HUES6 (cell line): Measurements from ENCODE around the gene ELFN1.

ENCODE experiments used
- H3K27ac ChIP-seq: 2 replicates; pipeline ENCODE4 v1.7.0; 2013; ENCODE audit warnings: low read depth, mild to moderate bottlenecking, low read length, inconsistent platforms
- H3K27me3 ChIP-seq: 2 replicates; pipeline ENCODE4 v1.6.1; 2013; ENCODE audit warnings: low read length; ENCODE audit not compliant: control insufficient read depth, insufficient read depth
- H3K36me3 ChIP-seq: 2 replicates; pipeline ENCODE4 v1.6.1; 2013; ENCODE audit warnings: low read length; ENCODE audit not compliant: control insufficient read depth, insufficient read depth
- H3K4me1 ChIP-seq: 2 replicates; pipeline ENCODE4 v1.6.1; 2013; ENCODE audit warnings: low read length; ENCODE audit not compliant: control insufficient read depth, insufficient read depth
- H3K4me3 ChIP-seq: 2 replicates; pipeline ENCODE4 v1.5.1; 2013; ENCODE audit warnings: low read depth, low read length
- H3K9ac ChIP-seq: one replicate; pipeline ENCODE4 v1.6.1; 2013; ENCODE audit warnings: mild to moderate bottlenecking, low read length
- H3K9me3 ChIP-seq: 2 replicates; pipeline ENCODE4 v1.6.1; 2013; ENCODE audit warnings: low read depth, low read length; ENCODE audit not compliant: control insufficient read depth, insufficient read depth

The ELFN1 gene

GRCh38 chr7:1692515-1693418 is 22.7 kb downstream of the ELFN1 start:
- H3K9ac ChIP-seq, result no peak overlapping the region
- no peaks in the 10 kb centered on the region for H3K9me3 ChIP-seq
- H3K4me3 ChIP-seq, result no peak overlapping the region
- H3K27ac ChIP-seq, result no peak overlapping the region
- H3K27me3 ChIP-seq, result no peaks in the 10 kb centered on the region
- peaks cover 31% of the 10 kb centered on the region for H3K4me1 ChIP-seq
- peaks cover 2% of the 10 kb centered on the region; the same call in 1 of the 2 replicates for H3K36me3 ChIP-seq

- Histone ChIP-seq H3K27me3 (no peaks in the 10 kb centered on the region), H3K27ac (no peak overlapping the region), H3K9ac (peak overlapping the region; percentile 11), H3K9me3 (no peaks in the 10 kb centered on the region), H3K4me3 (no peak overlapping the region), H3K4me1 (peaks cover 38% of the 10 kb centered on the region), H3K36me3 (peaks cover 2% of the 10 kb centered on the region; the same call in 1 of the 2 replicates)
Observed at GRCh38 chr7:1693419-1693990, 23.4 kb downstream of the ELFN1 start.

DNA sequence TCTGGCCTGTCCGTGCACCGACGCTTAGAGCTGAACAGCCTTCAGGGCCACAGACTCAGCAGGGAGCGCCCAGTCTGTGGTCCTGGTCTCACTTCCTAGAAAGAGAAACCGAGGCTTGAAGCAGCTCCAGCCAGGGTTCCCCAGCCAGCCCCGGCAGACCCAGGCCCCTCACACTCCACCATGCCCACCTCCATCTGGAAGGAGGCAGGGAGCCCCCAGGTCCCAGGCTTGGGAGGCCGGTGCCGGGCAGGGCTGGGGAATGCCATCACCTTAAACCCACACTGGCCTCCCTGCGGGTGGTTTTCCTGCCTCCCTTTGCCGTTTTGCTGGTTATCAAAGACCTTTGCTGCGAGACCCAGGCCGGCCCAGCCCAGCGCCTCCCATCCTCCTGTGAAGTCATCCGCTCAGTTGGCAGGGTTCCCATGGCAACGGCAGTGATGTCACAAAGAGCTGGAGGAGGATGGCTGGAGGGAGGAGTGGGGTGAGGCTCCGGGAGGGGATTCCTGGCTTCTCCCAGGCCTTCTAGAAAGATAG is 24.0 kb downstream of the ELFN1 start:
- Histone ChIP-seq H3K36me3 (peaks cover 2% of the 10 kb centered on the region; the same call in 1 of the 2 replicates), H3K9ac (peak overlapping the region; percentile 11), H3K27ac (no peak overlapping the region), H3K4me1 (peaks cover 40% of the 10 kb centered on the region), H3K27me3 (no peaks in the 10 kb centered on the region), H3K9me3 (no peaks in the 10 kb centered on the region), H3K4me3 (no peak overlapping the region)

DNA sequence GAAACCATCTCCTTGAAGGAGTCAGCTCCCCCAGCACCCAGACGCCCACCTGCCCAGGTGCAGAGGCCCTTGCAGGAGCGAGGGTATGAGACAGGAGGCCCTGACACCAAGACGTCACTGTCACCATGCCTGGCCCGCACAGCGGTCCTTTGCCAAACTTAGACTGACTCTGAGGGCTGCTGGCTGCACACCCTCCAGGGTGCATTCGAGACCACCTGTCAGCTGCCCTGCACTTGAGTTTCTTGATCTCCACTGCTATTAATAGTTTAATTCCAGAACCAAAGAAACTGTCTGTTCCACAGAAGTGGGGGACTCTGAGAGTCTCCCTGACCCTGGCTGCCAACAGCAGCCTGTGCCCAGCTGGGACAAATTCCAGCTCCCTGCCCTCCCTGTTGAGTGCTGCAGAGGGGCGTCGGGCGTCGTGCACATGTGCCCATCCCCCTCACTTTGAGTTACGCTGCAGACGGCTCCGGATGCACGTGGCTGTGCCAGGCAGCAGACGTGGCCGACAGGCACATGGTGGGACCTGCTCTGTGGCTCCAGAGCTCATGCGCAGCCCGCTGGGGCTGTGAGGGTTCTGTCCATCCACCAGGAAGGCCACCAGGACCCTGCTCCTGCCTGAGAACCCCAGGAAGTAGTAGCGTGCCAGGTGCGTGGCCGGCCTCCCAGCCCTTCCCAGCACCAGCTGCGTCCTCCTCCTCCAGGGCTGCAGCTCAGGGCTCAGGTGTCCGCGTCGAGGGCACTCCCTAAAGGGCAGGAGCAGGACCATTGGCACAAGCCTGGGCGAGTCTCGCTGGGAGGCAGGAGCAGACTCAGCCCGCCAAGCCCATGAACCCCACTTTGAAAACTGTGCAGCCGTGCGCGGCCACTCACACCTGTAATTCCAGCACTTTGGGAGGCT is 24.8 kb downstream of the ELFN1 start:
- no peak overlapping the region for H3K9ac ChIP-seq
- H3K4me3 ChIP-seq, result no peak overlapping the region
- peaks cover 2% of the 10 kb centered on the region; the same call in 1 of the 2 replicates for H3K36me3 ChIP-seq
- H3K4me1 ChIP-seq, result peaks cover 40% of the 10 kb centered on the region
- no peaks in the 10 kb centered on the region for H3K9me3 ChIP-seq
- H3K27me3 ChIP-seq, result no peaks in the 10 kb centered on the region
- no peak overlapping the region for H3K27ac ChIP-seq

GRCh38 chr7:1695800-1696454 is 25.9 kb downstream of the ELFN1 start:
- Histone ChIP-seq H3K4me3 (no peak overlapping the region), H3K4me1 (peaks cover 40% of the 10 kb centered on the region), H3K36me3 (peaks cover 2% of the 10 kb centered on the region; the same call in 1 of the 2 replicates), H3K9me3 (peaks cover 3% of the 10 kb centered on the region; the same call in 1 of the 2 replicates), H3K27me3 (no peaks in the 10 kb centered on the region), H3K9ac (no peak overlapping the region), H3K27ac (no peak overlapping the region)

GRCh38 chr7:1696671-1697498 is 26.8 kb downstream of the ELFN1 start:
- Histone ChIP-seq H3K36me3 (peaks cover 2% of the 10 kb centered on the region; the same call in 1 of the 2 replicates), H3K27me3 (no peaks in the 10 kb centered on the region), H3K4me3 (no peak overlapping the region), H3K4me1 (peaks cover 40% of the 10 kb centered on the region), H3K9ac (no peak overlapping the region), H3K9me3 (peaks cover 10% of the 10 kb centered on the region), H3K27ac (no peak overlapping the region)

DNA sequence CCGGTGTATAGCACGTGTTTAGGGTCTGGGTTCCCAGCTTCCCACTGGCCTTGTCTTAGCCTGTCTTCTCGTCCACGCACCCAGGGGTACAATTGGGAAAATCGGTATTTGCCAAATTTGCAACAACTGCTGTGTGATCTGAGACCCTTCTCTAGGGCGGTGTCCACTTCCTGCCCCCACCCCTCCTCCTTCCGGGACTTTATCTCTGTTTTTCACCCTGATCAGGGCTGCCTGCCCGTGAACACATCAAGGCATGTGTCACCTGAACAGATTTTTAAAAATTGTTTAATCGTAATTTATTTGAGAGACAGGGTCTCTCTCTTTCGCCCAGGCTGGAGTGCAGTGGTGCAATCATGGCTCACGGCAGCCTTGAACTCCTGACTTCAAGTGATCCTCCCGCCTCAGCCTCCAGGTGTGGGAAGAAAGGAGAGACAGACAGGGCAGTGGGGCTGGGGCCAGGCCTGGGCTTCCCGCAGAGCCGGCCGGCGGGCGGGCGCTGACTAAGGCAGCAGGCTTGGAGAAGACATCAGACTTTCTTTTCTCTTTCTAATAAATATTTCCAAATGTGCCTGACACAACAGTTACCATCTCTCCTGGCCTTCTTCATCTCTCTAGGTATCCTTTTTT is 27.5 kb downstream of the ELFN1 start:
- H3K36me3 ChIP-seq, result peaks cover 2% of the 10 kb centered on the region; the same call in 1 of the 2 replicates
- no peak overlapping the region for H3K9ac ChIP-seq
- H3K27me3 ChIP-seq, result no peaks in the 10 kb centered on the region
- H3K4me1 ChIP-seq, result peaks cover 40% of the 10 kb centered on the region
- H3K4me3 ChIP-seq, result no peak overlapping the region
- no peak overlapping the region for H3K27ac ChIP-seq
- peaks cover 17% of the 10 kb centered on the region for H3K9me3 ChIP-seq

DNA sequence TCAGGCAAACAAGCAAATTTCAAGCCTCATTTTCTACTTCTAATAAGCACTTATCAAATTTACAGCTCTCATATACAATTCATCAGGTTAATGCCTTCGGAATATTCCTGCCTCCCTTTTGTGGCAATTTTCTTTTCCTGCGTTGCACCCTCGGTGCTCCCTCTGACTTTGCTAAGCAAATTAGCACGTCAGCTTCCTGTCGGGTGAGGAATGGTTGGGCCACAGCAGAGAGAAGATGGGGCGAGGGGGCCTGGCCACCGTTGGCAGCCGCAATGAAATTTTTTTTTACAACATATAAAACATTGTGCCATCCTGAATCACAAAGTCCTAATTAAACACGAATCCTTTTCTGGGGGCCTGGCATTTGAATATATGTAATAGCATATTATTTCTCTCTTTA is 28.1 kb downstream of the ELFN1 start:
- H3K9ac ChIP-seq, result no peak overlapping the region
- H3K9me3 ChIP-seq, result peaks cover 22% of the 10 kb centered on the region
- H3K4me3 ChIP-seq, result no peak overlapping the region
- no peaks in the 10 kb centered on the region for H3K27me3 ChIP-seq
- H3K36me3 ChIP-seq, result peaks cover 2% of the 10 kb centered on the region; the same call in 1 of the 2 replicates
- H3K27ac ChIP-seq, result no peak overlapping the region
- peaks cover 39% of the 10 kb centered on the region for H3K4me1 ChIP-seq

DNA sequence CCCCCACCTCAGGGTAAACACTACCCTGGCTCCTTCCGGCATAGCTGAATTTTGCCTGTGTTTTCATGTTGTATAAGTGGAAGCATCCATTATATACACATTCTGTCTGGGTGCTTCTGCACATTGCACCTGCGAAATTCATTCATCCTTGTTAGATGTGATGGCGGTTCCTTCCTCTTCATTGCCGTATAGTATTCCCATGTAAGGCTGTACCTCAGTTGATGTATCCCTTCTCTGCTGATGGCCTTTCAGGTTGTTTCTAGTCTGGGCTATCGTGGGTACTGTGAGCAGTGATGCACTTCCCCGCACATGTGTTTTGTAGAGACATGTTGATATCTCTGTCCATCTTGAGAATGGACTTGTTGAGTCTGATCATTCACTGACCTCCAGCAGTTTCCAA is 28.9 kb downstream of the ELFN1 start:
- peaks cover 6% of the 10 kb centered on the region; the same call in 1 of the 2 replicates for H3K27me3 ChIP-seq
- H3K4me3 ChIP-seq, result no peak overlapping the region
- H3K9ac ChIP-seq, result no peak overlapping the region
- peaks cover 22% of the 10 kb centered on the region for H3K9me3 ChIP-seq
- H3K36me3 ChIP-seq, result no peaks in the 10 kb centered on the region; the same call in 1 of the 2 replicates
- no peak overlapping the region for H3K27ac ChIP-seq
- peaks cover 38% of the 10 kb centered on the region for H3K4me1 ChIP-seq
